Esophagus squamous epithelium (tissue), 4 donors: ENCODE data around the gene RGS18.
"Not testable (repeated sequence)": the region's sequence is repeated elsewhere in the genome, so short reads cannot be mapped to it uniquely, and the experiment has no call there.

ENCODE experiments used
- POLR2A ChIP-seq, 4 donors: fragments of 450-650 bp; IDR thresholded peaks; one replicate each; pipeline ENCODE4 v1.6.1; 2017; ENCODE audit warnings: antibody characterized with exemption in 4 of 4, mild to moderate bottlenecking in 4 of 4, moderate library complexity in 3 of 4
- TF ChIP-seq, protein P1 (sequence below), 6 experiments: fragments of 450-650 bp in 4 of 6; fragments of 200-600 bp in 2 of 6; sonication (generic) in 2 of 6; IDR thresholded peaks; one replicate each; pipeline ENCODE4 v1.5.1; 2016 to 2019; ENCODE audit warnings: antibody characterized with exemption in 6 of 6, mild to moderate bottlenecking in 4 of 6, moderate library complexity in 4 of 6

DNA sequence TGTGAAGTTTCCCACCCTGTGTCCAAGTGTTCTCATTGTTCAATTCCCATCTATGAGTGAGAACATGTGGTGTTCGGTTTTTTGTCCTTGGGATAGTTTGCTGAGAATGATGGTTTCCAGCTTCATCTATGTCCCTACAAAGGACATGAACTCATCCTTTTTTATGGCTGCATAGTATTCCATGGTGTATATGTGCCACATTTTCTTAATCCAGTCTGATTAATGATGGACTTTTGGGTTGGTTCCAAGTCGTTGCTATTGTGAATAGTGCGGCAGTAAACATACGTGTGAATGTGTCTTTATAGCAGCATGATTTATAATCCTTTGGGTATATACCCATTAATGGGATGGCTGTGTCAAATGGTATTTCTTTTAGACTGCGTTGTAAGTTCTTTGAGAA lies 27.4 kb upstream of the RGS18 start:
- TF ChIP-seq POLR2A (IDR thresholded peaks at IDR 0.05) = not testable (repeated sequence)
- TF ChIP-seq, protein P1, sequence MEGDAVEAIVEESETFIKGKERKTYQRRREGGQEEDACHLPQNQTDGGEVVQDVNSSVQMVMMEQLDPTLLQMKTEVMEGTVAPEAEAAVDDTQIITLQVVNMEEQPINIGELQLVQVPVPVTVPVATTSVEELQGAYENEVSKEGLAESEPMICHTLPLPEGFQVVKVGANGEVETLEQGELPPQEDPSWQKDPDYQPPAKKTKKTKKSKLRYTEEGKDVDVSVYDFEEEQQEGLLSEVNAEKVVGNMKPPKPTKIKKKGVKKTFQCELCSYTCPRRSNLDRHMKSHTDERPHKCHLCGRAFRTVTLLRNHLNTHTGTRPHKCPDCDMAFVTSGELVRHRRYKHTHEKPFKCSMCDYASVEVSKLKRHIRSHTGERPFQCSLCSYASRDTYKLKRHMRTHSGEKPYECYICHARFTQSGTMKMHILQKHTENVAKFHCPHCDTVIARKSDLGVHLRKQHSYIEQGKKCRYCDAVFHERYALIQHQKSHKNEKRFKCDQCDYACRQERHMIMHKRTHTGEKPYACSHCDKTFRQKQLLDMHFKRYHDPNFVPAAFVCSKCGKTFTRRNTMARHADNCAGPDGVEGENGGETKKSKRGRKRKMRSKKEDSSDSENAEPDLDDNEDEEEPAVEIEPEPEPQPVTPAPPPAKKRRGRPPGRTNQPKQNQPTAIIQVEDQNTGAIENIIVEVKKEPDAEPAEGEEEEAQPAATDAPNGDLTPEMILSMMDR (IDR thresholded peaks at IDR 0.05) = not testable (repeated sequence)
